Stimulated activated CD8-positive, alpha-beta memory T cell treated with anti-CD3 and anti-CD28 coated beads, Interleukin-15, amount 100 ng/mL, for 48 hours (primary cell): Measurements from ENCODE around the gene STK35.
"Not testable (repeated sequence)": the region's sequence is repeated elsewhere in the genome, so short reads cannot be mapped to it uniquely, and the experiment has no call there.

ENCODE experiments used
- DNase-seq, 2 donors: peaks; one replicate each; pipeline ENCODE4 v3.0.0-alpha.2; 2020; ENCODE audit warnings: low read depth in 2 of 2

Gene STK35

GRCh38 chr20:2156666-2157624 is 55.3 kb downstream of the STK35 start:
- no peak for DNase-seq

GRCh38 chr20:2162125-2162822 is 60.6 kb downstream of the STK35 start:
- no peak for DNase-seq

DNA sequence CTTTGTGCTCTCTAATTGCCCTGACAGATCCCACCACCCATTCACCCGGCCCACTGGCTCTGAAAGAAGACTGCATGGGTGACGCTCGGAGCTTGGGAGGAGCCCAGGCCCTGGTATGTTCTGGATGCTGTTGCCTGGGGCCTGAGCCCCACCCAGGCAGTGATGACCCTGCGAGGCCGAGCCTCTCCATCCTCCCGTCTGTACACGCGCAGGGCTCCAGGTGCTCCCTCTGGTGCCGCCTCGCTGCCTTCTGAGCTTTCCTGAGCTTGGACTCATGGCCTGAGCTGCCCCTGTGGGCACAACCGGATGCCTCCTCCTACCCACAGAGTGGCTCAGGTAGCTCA is 61.2 kb downstream of the STK35 start:
- DNase-seq: no peak

GRCh38 chr20:2163312-2163711 is 61.7 kb downstream of the STK35 start:
- DNase-seq: no peak

- no peak for DNase-seq
Observed at GRCh38 chr20:2163757-2164156, 62.1 kb downstream of the STK35 start.

DNA sequence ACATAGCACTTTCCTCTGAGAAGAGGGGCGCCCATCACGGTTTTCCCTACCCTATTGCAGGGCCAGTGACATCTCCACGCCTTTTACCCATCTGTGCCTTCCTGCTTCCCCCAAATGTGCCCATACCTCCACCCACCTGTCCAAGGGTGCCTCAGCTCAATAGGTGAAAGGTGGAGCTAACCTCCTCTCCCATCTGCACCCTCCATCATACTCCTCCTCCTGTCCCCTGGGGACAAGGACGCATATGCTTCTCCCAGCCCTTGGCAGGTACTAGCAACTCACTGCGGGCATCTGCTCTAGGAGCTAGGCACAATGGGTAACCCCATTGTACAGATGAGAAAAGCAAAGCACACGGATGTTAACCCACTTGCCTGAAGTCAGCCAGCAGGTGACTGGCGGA is 62.8 kb downstream of the STK35 start:
- no peak for DNase-seq

DNA sequence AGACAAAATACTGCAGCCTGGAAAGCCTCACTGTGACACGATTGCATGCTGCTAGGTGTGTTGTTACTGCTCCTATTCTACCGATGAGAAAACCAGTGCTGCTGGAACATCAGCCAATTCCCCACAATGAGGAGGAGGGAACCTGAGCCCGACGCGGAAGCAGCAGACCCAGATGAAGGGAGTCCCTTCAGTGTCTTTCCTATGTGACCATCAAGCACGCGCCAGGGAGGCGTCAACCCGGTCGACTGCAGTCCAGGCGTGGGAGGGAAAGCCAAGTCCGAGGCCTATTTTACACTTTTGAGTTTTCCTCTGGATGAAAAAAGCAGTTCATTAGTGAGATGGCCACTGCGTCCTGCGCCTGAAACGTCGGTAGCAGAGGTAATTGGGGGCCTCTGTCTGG is 63.3 kb downstream of the STK35 start:
- DNase-seq: no peak

DNA sequence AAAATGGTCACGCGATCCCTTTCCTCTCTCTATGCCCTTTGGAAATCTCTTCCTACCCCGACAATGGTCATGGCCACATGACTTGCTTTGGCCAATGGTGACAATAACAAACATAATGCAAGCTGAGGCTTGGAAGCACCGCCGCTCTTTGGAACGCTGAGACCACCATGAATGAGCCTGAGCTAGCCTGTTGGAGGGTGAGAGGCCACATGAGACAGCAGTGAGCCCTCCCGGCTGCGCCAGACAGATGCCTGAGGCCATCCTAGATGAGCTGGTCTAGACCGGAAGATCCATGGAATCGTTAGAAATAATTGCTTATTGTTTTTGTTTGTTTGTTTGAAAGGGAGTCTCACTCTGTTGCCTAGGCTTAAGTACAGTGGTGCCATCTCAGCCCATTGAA is 64.2 kb downstream of the STK35 start:
- DNase-seq: no peak

DNA sequence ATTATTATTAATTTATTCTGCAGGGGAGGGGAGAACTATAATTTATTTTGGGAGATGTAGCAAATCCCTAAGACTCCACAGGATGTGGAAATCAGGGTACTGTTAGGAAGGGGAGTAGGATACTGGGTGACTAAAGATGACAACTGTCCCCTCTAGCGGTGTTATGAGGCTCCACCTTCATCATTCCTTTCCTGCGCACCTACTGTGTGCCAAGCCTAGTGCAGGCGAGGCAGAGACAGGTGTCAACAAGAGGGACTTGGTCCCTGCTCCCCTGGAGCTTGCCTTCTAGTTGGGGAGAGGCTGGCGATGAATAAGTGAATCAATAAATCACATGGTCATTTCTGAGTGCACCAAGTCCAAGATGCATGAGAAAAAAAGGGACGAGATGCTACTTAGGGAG is 65.5 kb downstream of the STK35 start:
- no peak for DNase-seq

GRCh38 chr20:2168946-2169345 is 67.3 kb downstream of the STK35 start:
- no peak for DNase-seq

DNA sequence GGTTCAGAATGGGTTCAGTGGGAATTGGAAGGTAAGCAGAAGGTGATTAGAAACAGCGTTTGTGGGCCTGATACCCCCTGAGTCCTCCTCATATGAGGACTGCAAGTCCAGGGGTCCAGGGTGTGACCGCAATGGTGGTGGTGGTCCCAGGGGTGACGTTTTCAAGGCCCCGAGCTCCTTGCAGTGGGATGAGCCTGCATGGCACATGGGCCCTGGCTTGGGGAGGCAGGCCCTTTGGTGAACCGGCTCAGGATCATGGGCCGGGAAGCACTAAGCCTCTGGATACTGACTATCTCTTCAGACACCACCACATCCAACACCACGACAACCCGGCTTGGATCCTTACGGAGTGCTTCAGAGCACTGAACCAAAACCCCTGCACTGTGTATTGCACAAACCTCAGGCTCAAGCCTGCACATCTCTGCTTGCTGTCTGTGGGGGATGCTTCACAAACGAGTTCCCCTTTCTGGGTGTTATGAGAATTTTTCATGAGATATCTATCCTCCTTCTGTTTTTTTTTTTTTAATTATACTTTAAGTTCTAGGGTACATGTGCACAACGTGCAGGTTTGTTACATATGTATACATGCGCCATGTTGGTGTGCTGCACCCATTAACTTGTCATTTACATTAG is 67.9 kb downstream of the STK35 start:
- no peak for DNase-seq

- no peak for DNase-seq
Observed at GRCh38 chr20:2170404-2170803, 68.8 kb downstream of the STK35 start.

DNA sequence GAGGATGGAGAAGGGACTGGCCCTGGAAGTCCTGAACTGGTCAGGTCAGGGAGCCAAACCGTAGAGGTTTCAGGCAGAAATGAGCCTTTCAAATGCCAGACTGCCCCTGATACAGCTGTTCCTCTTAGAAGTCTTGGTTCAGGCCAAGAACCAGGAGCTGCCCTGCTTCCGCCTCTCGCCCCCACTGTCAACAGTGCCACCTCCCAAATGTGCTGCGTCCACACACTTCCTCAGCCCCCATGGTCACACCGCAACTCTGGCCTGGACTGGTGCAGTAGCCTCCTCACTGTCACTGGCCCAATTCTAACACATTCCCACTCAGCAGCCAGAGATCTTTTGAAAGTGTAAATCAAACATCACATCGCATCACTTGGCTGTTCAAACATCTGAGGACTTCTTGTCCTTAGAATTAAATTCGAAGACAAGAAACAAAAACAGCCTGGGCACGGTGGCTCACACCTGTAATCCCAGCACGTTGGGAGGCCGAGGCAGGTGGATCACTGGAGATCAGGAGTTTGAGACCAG is 69.7 kb downstream of the STK35 start:
- no peak for DNase-seq

- not testable (repeated sequence) for DNase-seq
Observed at GRCh38 chr20:2171840-2172239, 70.2 kb downstream of the STK35 start.

- DNase-seq: peak; percentile 24 to 38
Observed at GRCh38 chr20:2172305-2173175, 70.9 kb downstream of the STK35 start.

GRCh38 chr20:2173186-2173585 is 71.6 kb downstream of the STK35 start:
- no peak for DNase-seq

DNA sequence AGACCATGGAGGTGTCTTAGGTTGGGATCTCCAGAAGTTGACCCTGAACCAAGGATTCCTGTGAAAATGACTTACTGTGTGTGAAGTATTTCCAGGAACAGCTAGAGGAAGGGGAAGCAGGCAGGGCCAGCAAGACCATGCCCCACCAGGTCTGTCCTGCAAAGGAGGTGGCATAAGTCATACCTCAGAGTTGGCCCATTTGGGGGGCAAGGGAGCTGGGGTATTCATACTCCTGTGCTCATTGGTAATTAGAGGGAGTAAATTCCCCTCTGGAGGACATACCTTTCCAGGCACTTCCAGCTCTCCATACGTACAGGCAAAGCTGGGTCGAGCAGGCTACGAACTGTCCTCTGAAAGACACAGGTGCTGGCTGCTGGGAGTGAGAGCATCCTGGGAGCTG is 72.4 kb downstream of the STK35 start:
- no peak for DNase-seq

GRCh38 chr20:2176946-2177345 is 75.3 kb downstream of the STK35 start:
- DNase-seq: no peak

- no peak for DNase-seq
Observed at GRCh38 chr20:2178318-2179232, 76.9 kb downstream of the STK35 start.

DNA sequence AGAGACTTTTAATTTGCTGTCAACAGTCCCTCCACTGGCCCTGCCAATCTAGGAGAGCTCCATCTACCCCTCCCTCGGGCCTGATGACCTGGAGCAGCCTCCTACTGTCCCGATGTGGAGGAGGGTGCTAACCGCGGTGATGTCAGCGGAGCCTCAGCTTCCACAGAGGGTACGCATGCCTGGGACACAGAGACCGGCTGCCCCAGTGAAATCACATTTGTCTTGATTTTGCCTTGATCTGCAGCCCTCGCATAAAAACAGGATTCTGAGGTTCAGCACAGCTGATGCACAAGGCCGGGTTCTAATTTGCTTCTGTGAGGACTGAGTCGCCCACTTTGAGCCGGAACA is 77.6 kb downstream of the STK35 start:
- no peak for DNase-seq

DNA sequence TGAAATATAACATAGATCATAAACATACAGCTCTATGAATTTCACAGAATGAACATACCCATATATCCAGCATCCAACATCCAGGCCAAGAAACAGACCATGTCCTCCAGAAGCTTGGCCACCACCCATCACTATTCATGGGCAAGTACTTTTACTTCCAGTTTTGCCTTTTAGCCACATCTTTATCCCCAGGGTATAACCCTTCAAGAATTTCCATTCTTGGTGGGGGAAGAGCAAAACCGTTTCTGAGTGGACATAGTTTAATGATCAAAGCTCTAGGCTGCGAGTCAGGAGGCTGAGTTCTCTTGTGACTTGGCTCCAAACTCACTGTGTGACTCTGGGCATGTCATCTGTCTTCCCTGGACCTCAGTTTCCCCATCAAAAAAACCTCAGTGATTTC is 78.3 kb downstream of the STK35 start:
- no peak for DNase-seq
